GM12875 (cell line): ENCODE data around the gene SIGLEC5.

Experiments used
- H3K4me3 ChIP-seq: one replicate; pipeline ENCODE4 v1.5.1; 2011; ENCODE audit warnings: low read depth, low read length, control low read depth
- CTCF ChIP-seq: IDR thresholded peaks from 2 replicates; pipeline ENCODE4 v1.5.1; 2011; ENCODE audit warnings: low read depth, mild to moderate bottlenecking, control low read depth, inconsistent platforms, low read length, moderate library complexity, borderline replicate concordance; ENCODE audit not compliant: insufficient read depth

SIGLEC5 gene

GRCh38 chr19:51607920-51608562 lies 22.2 kb downstream of the SIGLEC5 start:
- H3K4me3 ChIP-seq: no peak overlapping the region
- TF ChIP-seq CTCF: peak; percentile 71

DNA sequence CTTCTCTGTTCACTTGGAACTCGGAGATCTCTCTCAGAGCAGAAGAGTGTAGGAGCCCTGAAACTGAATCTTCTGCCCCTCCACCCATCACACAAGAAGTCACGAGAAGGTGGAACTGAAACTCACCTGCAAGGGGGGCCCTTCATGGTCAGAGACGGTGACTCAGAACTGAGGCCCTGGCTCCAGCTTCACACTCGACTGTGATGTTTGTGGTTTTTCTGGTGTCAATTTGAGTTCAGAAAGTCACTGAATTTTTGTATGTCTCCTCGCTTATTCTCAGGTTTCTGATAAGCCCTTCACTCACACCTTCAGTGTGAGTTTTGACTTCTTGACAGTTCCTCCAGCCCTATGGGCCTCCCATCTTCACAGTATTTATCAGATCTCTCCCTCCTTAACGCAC lies 23.1 kb downstream of the SIGLEC5 start:
- no peak overlapping the region for H3K4me3 ChIP-seq
- TF ChIP-seq CTCF: no peak

GRCh38 chr19:51602189-51602854 lies 27.9 kb downstream of the SIGLEC5 start:
- peak overlapping the region; percentile 39 for H3K4me3 ChIP-seq
- TF ChIP-seq CTCF: 0 out of 2 replicates have a peak, but pooled peaks have one; percentile 16

DNA sequence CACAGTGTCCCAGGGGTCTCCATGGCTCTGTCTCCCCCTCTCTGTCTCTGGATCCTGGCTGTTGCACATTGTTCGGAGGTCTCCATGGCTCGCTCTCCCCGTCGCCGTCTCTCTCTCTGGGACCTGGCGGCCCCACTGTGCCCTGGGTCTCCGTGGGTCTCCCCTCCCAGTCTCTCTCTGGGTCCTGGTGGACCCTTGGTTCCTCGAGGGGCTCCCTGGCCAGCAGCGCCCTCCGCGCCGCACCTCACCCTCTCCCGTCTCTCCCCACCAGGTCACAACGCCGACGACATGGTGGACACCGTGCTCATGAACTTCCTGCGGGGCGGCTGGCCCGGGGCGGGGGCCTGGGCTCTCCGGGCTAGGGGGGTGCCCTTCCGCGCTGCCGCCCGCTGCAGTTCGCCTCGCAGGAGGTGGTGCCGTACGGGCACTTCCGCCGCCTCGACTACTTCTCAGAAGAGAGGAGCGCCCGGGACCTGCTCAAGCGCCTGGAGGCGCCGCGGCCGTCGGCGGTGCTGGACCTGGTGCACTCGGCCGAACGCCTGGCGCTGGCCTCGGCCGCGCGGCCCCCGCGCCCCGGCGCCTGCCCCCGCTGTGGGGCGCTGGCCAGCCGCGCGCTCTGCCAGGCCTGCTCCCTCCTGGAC lies 29.1 kb downstream of the SIGLEC5 start:
- H3K4me3 ChIP-seq: peak overlapping the region; percentile 16
- TF ChIP-seq CTCF: no peak

- TF ChIP-seq CTCF: no peak
- no peak overlapping the region for H3K4me3 ChIP-seq
Observed at GRCh38 chr19:51599084-51599483, 31.1 kb downstream of the SIGLEC5 start.

DNA sequence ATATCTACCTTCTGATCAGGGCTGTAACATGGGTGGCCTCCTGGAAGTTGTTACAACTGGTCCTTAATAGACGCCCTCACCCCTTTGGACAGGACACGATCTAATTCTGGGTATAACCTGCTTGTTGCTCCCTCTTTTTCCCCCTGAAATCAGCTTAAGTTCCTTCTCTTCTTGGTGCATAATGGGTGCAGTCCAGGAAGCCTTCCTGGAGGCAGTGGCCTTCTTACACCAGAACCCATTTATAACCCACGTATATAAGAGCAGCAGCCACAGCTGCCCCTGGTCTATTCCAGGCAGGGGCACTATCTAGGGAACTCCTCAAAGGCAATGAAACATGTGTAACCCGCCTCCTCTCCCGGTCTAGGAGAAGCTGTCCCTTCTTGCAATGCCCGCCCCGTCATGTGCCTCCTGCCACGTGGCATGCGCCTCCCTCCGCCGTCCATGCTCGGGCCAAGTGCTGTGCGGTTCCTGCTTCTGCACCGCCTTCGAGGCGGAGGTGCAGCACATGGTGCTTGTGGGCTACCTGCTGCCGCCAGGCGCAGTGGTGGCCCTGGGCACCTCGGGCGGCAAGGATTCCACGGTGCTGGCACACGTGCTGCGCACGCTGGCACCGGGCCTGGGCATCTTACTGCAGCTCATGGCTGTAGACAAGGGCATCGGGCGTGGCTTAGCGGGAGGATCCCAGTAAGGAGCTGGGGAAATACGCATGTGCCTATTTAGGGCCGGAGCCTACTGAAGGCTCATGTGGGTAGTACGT lies 31.9 kb downstream of the SIGLEC5 start:
- TF ChIP-seq CTCF: no peak
- no peak overlapping the region for H3K4me3 ChIP-seq
